Measurements from ENCODE around the gene PNLIPRP3. TPM values are rescaled to one million over a fixed set of nuclear protein-coding genes. Genes with fewer than 3 reads are reported as not detected.
A peak's percentile ranks its signal among the peaks of the same experiment; 100 is the strongest.

The PNLIPRP3 gene
- total RNA-seq, 1 donor from 2014 or later: not detected

- no peaks in the 10 kb centered on the region for H3K4me1 Mint-ChIP-seq (ENCODE audit: low read depth, unreplicated experiment)
Observed at GRCh38 chr10:116430288-116430687, 2.6 kb downstream of the PNLIPRP3 start.

GRCh38 chr10:116431598-116431997, 4.0 kb downstream of the PNLIPRP3 start:
- no peak overlapping the region for H3K4me3 Mint-ChIP-seq (ENCODE audit: unreplicated experiment)
- H3K27ac Mint-ChIP-seq (ENCODE audit: unreplicated experiment): no peak overlapping the region
- no peaks in the 10 kb centered on the region for H3K27me3 Mint-ChIP-seq (ENCODE audit: unreplicated experiment)
- TF ChIP-seq CTCF (IDR thresholded peaks at IDR 0.05; ENCODE audit: partially characterized antibody, unreplicated experiment): no peak
- no peaks in the 10 kb centered on the region for H3K36me3 Mint-ChIP-seq (ENCODE audit: unreplicated experiment)
- no peaks in the 10 kb centered on the region for H3K4me1 Mint-ChIP-seq (ENCODE audit: low read depth, unreplicated experiment)
- H3K9me3 Mint-ChIP-seq (ENCODE audit: unreplicated experiment): no peaks in the 10 kb centered on the region
- DNase-seq: no peak

More at GRCh38 chr10:116430288-116430687, 2.6 kb downstream of the PNLIPRP3 start:
- no peaks in the 10 kb centered on the region for H3K9me3 Mint-ChIP-seq (ENCODE audit: unreplicated experiment)
- no peak overlapping the region for H3K4me3 Mint-ChIP-seq (ENCODE audit: unreplicated experiment)
- DNase-seq: no peak
- H3K36me3 Mint-ChIP-seq (ENCODE audit: unreplicated experiment): no peaks in the 10 kb centered on the region
- TF ChIP-seq CTCF (IDR thresholded peaks at IDR 0.05; ENCODE audit: partially characterized antibody, unreplicated experiment): no peak
- H3K27me3 Mint-ChIP-seq (ENCODE audit: unreplicated experiment): no peaks in the 10 kb centered on the region
- H3K27ac Mint-ChIP-seq (ENCODE audit: unreplicated experiment): no peak overlapping the region

GRCh38 chr10:116437076-116437692, 9.5 kb downstream of the PNLIPRP3 start:
- Mint-ChIP-seq H3K36me3 (ENCODE audit: unreplicated experiment) (no peaks in the 10 kb centered on the region), H3K27ac (ENCODE audit: unreplicated experiment) (no peak overlapping the region), H3K4me3 (ENCODE audit: unreplicated experiment) (no peak overlapping the region), H3K4me1 (ENCODE audit: low read depth, unreplicated experiment) (no peaks in the 10 kb centered on the region), H3K9me3 (ENCODE audit: unreplicated experiment) (no peaks in the 10 kb centered on the region), H3K27me3 (ENCODE audit: unreplicated experiment) (no peaks in the 10 kb centered on the region)
- TF ChIP-seq CTCF (IDR thresholded peaks at IDR 0.05; ENCODE audit: partially characterized antibody, unreplicated experiment): no peak
- DNase-seq: no peak

- Mint-ChIP-seq H3K4me3 (ENCODE audit: unreplicated experiment) (no peak overlapping the region), H3K27me3 (ENCODE audit: unreplicated experiment) (peaks cover under 1% of the 10 kb centered on the region), H3K36me3 (ENCODE audit: unreplicated experiment) (no peaks in the 10 kb centered on the region), H3K9me3 (ENCODE audit: unreplicated experiment) (no peaks in the 10 kb centered on the region), H3K27ac (ENCODE audit: unreplicated experiment) (no peak overlapping the region), H3K4me1 (ENCODE audit: low read depth, unreplicated experiment) (no peaks in the 10 kb centered on the region)
- no peak for DNase-seq
- TF ChIP-seq CTCF (IDR thresholded peaks at IDR 0.05; ENCODE audit: partially characterized antibody, unreplicated experiment): no peak
Observed at GRCh38 chr10:116440330-116441030, 12.8 kb downstream of the PNLIPRP3 start.

- H3K9me3 Mint-ChIP-seq (ENCODE audit: unreplicated experiment): no peaks in the 10 kb centered on the region
- H3K36me3 Mint-ChIP-seq (ENCODE audit: unreplicated experiment): no peaks in the 10 kb centered on the region
- peak; percentile 35 for DNase-seq
- H3K27ac Mint-ChIP-seq (ENCODE audit: unreplicated experiment): no peak overlapping the region
- peaks cover 3% of the 10 kb centered on the region for H3K27me3 Mint-ChIP-seq (ENCODE audit: unreplicated experiment)
- no peak overlapping the region for H3K4me3 Mint-ChIP-seq (ENCODE audit: unreplicated experiment)
- TF ChIP-seq CTCF (IDR thresholded peaks at IDR 0.05; ENCODE audit: partially characterized antibody, unreplicated experiment): peak; percentile 88
- H3K4me1 Mint-ChIP-seq (ENCODE audit: low read depth, unreplicated experiment): no peaks in the 10 kb centered on the region
Observed at GRCh38 chr10:116444527-116445142, 17.0 kb downstream of the PNLIPRP3 start.
